Upper lobe of right lung (tissue), 1 donor: Measurements from ENCODE around the gene GABRR1. TPM values are rescaled to one million over a fixed set of nuclear protein-coding genes. Genes with fewer than 3 reads are reported as not detected.

Experiments used
- ATAC-seq: fragments of 200-7000 bp; cut with Tn5 transposase; one replicate; pipeline ENCODE4 v1.9.1; 2020; ENCODE audit warnings: mild to moderate bottlenecking, moderate library complexity
- DNase-seq: peaks from one replicate; pipeline ENCODE4 v3.0.0-alpha.2; 2020
- H3K27ac ChIP-seq: fragments of 200-600 bp; one replicate; pipeline ENCODE4 v1.8.0; 2022
- H3K27me3 ChIP-seq: fragments of 200-600 bp; one replicate; pipeline ENCODE4 v1.8.0; 2022; ENCODE audit warnings: mild to moderate bottlenecking
- H3K36me3 ChIP-seq: fragments of 200-600 bp; one replicate; pipeline ENCODE4 v1.8.0; 2022
- H3K4me1 ChIP-seq: fragments of 200-600 bp; one replicate; pipeline ENCODE4 v1.8.0; 2022
- H3K4me3 ChIP-seq: fragments of 200-600 bp; one replicate; pipeline ENCODE4 v1.8.0; 2022; ENCODE audit warnings: mild to moderate bottlenecking
- H3K9me3 ChIP-seq: fragments of 200-600 bp; one replicate; pipeline ENCODE4 v1.8.0; 2022
- CTCF ChIP-seq: fragments of 200-600 bp; IDR thresholded peaks from one replicate; pipeline ENCODE4 v1.8.0; 2022; ENCODE audit warnings: antibody characterized with exemption
- intact Hi-C: fragments of 100-400 bp; cut with DNase I; formaldehyde crosslinking; loops from one replicate; pipeline ENCODE4 v1.11.0; 2022
- total RNA-seq: library from RNA; stranded (reverse); fragmentation: NEBNext Ultra II Directional; extraction: Animal tissue kit (Norgen Biotek cat#: 25700); gene quantifications from one replicate; pipeline ENCODE4 v1.2.1, GENCODE V29; 2021
- donor health status: DM: no; HTN: yes; CAD: no; lungs with severe emphysema.

Gene GABRR1
- total RNA-seq, 1 donor from 2014 or later: not detected

DNA sequence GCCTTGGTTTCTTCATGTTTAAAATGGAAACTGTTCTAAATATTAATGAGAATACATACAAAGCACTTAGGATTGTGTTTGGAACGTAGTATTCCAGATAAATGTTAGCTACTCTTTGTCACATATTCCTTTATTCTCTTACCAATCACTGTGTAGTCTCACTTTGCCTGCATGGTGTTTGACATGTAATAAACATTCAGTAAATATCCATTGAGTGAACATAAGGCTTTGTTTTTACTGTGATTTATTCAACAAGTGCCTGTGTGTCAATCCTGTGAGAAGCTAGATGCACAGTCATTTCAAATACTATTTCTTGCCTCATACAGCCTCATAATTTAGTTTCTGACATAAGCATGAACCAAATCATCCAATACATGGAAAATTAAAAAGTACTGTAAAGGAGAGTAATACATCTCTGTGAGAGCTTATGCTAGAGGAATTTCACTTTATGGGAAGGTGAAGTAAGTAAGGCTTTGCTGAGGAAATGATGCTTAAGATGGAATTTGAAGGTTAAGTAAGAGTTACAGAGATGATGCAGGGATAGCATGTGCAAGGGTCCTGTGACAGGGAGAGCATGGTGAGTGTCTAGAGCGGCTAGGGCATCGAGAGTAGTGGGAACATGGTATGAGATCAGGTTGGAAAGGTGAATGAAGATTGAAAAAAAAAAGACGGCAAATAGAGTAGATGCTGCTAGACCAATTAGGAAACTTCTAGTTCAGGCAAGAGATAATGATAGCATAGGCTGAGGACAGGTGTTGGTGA lies 56.6 kb downstream of the GABRR1 start:
- intact Hi-C loops: no loop called here
- ATAC-seq: no peak

DNA sequence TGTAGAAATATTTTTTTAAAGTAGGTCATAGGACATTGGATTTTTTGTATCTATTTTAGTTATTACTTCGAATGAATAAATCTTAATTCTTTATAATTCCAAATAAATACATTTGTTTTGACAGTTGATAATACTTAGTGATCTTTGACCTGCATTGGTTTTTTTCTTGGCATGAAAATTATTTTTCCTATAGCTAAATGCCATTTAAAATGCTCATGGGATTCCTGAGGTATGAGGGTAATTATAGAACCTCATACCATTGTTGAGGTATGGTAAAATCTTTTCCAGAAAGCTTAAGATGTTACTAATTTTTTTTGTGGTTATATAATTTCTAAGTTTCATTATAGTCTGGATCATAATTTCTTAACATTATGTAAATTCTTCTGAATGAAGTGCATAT lies 63.0 kb downstream of the GABRR1 start:
- intact Hi-C loops: no loop called here
- H3K4me1 ChIP-seq: no peaks in the 10 kb centered on the region
- no peak for TF ChIP-seq CTCF
- ATAC-seq (no peak), DNase-seq (no peak)
- no peaks in the 10 kb centered on the region for H3K9me3 ChIP-seq
- no peak overlapping the region for H3K27ac ChIP-seq
- no peaks in the 10 kb centered on the region for H3K27me3 ChIP-seq
- H3K4me3 ChIP-seq: no peak overlapping the region
- H3K36me3 ChIP-seq: no peaks in the 10 kb centered on the region

More for the DNA sequence above, 56.6 kb downstream of the GABRR1 start:
- Histone ChIP-seq H3K4me1 (no peaks in the 10 kb centered on the region), H3K27me3 (no peaks in the 10 kb centered on the region), H3K4me3 (no peak overlapping the region), H3K9me3 (no peaks in the 10 kb centered on the region), H3K36me3 (peaks cover 30% of the 10 kb centered on the region), H3K27ac (no peak overlapping the region)
- TF ChIP-seq CTCF: no peak
- no peak for DNase-seq

- Histone ChIP-seq H3K27ac (no peak overlapping the region), H3K36me3 (no peaks in the 10 kb centered on the region), H3K27me3 (no peaks in the 10 kb centered on the region), H3K4me1 (peaks cover 8% of the 10 kb centered on the region), H3K4me3 (no peak overlapping the region), H3K9me3 (no peaks in the 10 kb centered on the region)
- no peak for TF ChIP-seq CTCF
- intact Hi-C loops: no loop called here
- DNase-seq (no peak), ATAC-seq (no peak)
Observed at GRCh38 chr6:89148016-89148750, 69.0 kb downstream of the GABRR1 start.

GRCh38 chr6:89146718-89147700 lies 70.1 kb downstream of the GABRR1 start:
- Histone ChIP-seq H3K27me3 (no peaks in the 10 kb centered on the region), H3K4me3 (peak overlapping the region; percentile 81), H3K27ac (peak overlapping the region; percentile 80), H3K4me1 (peaks cover 8% of the 10 kb centered on the region), H3K9me3 (no peaks in the 10 kb centered on the region), H3K36me3 (no peaks in the 10 kb centered on the region)
- intact Hi-C loops: no loop called here
- DNase-seq (no peak), ATAC-seq (no peak)
- TF ChIP-seq CTCF: no peak

GRCh38 chr6:89145956-89146717 lies 71.0 kb downstream of the GABRR1 start, which contains the start of gene PM20D2:
TSS of gene PM20D2 (plus strand) at chr6:89146055. CDS start at chr6:89146145, 90 bp downstream.
- Histone ChIP-seq H3K9me3 (no peaks in the 10 kb centered on the region), H3K27me3 (no peaks in the 10 kb centered on the region), H3K4me1 (peaks cover 8% of the 10 kb centered on the region), H3K36me3 (no peaks in the 10 kb centered on the region), H3K4me3 (peak within 1 kb of the TSS; percentile 81), H3K27ac (peak within 1 kb of the TSS; percentile 80)
- TF ChIP-seq CTCF: no peak
- intact Hi-C loops: no loop called here
- DNase-seq (peak; percentile 87), ATAC-seq (peak; percentile 96)
